GM23338 (cell line): ENCODE results near the gene ELMO2. TPM values are rescaled to one million over a fixed set of nuclear protein-coding genes. Genes with fewer than 3 reads are reported as not detected.
A peak's percentile ranks its signal among the peaks of the same experiment; 100 is the strongest.

Experiments used
- ATAC-seq: fragments of 200-7000 bp; cut with Tn5 transposase; 3 replicates; pipeline ENCODE4 v1.9.1; 2020
- DNase-seq: peaks from one replicate; pipeline ENCODE4 v3.0.0-alpha.2; 2015; ENCODE audit warnings: low spot score
- H2AFZ ChIP-seq: fragments of 200-600 bp; sonication (generic); 2 replicates; pipeline ENCODE4 v1.8.0; 2016; ENCODE audit warnings: antibody characterized with exemption, mild to moderate bottlenecking, moderate library complexity
- H3F3A ChIP-seq: fragments of 200-600 bp; sonication (generic); replicated peaks from 2 replicates; pipeline ENCODE4 v1.8.0; 2017; ENCODE audit warnings: antibody characterized with exemption, mixed run types, low read depth
- H3K27ac ChIP-seq: fragments of 200-600 bp; sonication (generic); 2 replicates; pipeline ENCODE4 v1.6.1; 2016; ENCODE audit warnings: low read depth
- H3K27me3 ChIP-seq: fragments of 200-600 bp; sonication (generic); 2 replicates; pipeline ENCODE4 v1.8.0; 2016; ENCODE audit warnings: mild to moderate bottlenecking, mixed run types, moderate library complexity; ENCODE audit not compliant: insufficient read depth
- H3K36me3 ChIP-seq: fragments of 200-600 bp; sonication (generic); 2 replicates; pipeline ENCODE4 v1.8.0; 2016; ENCODE audit warnings: mild to moderate bottlenecking; ENCODE audit not compliant: insufficient read depth
- H3K4me1 ChIP-seq: fragments of 200-600 bp; sonication (generic); 2 replicates; pipeline ENCODE4 v1.8.0; 2016; ENCODE audit warnings: mild to moderate bottlenecking, moderate library complexity; ENCODE audit not compliant: insufficient read depth
- H3K4me2 ChIP-seq: fragments of 200-600 bp; sonication (generic); 2 replicates; pipeline ENCODE4 v1.7.1; 2017; ENCODE audit warnings: mixed run types
- H3K4me3 ChIP-seq: fragments of 200-600 bp; sonication (generic); 2 replicates; pipeline ENCODE4 v1.6.1; 2016; ENCODE audit warnings: mixed run types
- H3K79me2 ChIP-seq: fragments of 200-600 bp; sonication (generic); replicated peaks from 2 replicates; pipeline ENCODE4 v1.8.0; 2017; ENCODE audit warnings: mild to moderate bottlenecking; ENCODE audit not compliant: insufficient read depth
- H3K9me2 ChIP-seq: fragments of 200-600 bp; sonication (generic); 2 replicates; pipeline ENCODE4 v1.8.0; 2017; ENCODE audit not compliant: insufficient read depth
- H4K20me1 ChIP-seq: fragments of 200-600 bp; sonication (generic); replicated peaks from 2 replicates; pipeline ENCODE4 v1.8.0; 2017; ENCODE audit warnings: mild to moderate bottlenecking; ENCODE audit not compliant: insufficient read depth
- H3K27ac Mint-ChIP-seq: 2 replicates; pipeline ENCODE4 v1.8.0; 2020; ENCODE audit warnings: inconsistent platforms, mild to moderate bottlenecking, moderate library complexity, mixed read lengths
- H3K27me3 Mint-ChIP-seq: 3 replicates; pipeline ENCODE4 v1.8.0; 2022; ENCODE audit warnings: low read depth, mild to moderate bottlenecking, moderate library complexity, mixed read lengths, inconsistent platforms; ENCODE audit not compliant: insufficient read depth, poor library complexity
- H3K36me3 Mint-ChIP-seq: 3 replicates; pipeline ENCODE4 v1.8.0; 2021; ENCODE audit warnings: low read depth, mild to moderate bottlenecking, inconsistent platforms, moderate library complexity, mixed read lengths
- H3K4me1 Mint-ChIP-seq: 3 replicates; pipeline ENCODE4 v1.8.0; 2020; ENCODE audit warnings: mild to moderate bottlenecking, inconsistent platforms, mixed read lengths
- H3K4me3 Mint-ChIP-seq: 3 replicates; pipeline ENCODE4 v1.8.0; 2021; ENCODE audit warnings: moderate library complexity, mild to moderate bottlenecking, inconsistent platforms, mixed read lengths
- H3K9me3 Mint-ChIP-seq: 3 replicates; pipeline ENCODE4 v1.8.0; 2020; ENCODE audit warnings: moderate library complexity, mild to moderate bottlenecking, inconsistent platforms, mixed read lengths
- CREB1 ChIP-seq: fragments of 250-450 bp; sonication (Bioruptor Pico); IDR thresholded peaks from 2 replicates; pipeline ENCODE4 v1.5.0; 2020; ENCODE audit warnings: low read depth, mild to moderate bottlenecking, moderate library complexity
- CTCF ChIP-seq, 2 experiments: fragments of 200-600 bp in 1 of 2; sonication (generic) in 1 of 2; conservative IDR thresholded peaks; 2 replicates each; pipeline versions ENCODE4 v1.5.1 to v1.6.1; 2016 to 2017; ENCODE audit warnings: antibody characterized with exemption in 2 of 2, low read depth in 2 of 2, mild to moderate bottlenecking in 2 of 2, moderate library complexity in 1 of 2
- EZH2 ChIP-seq: fragments of 200-600 bp; sonication (generic); IDR thresholded peaks from one replicate; pipeline ENCODE4 v1.8.0; 2017; ENCODE audit warnings: antibody characterized with exemption, mild to moderate bottlenecking, low read depth; ENCODE audit not compliant: unreplicated experiment
- EZH2phosphoT487 ChIP-seq: fragments of 200-600 bp; sonication (generic); IDR thresholded peaks from one replicate; pipeline ENCODE4 v1.8.1; 2018; ENCODE audit warnings: antibody characterized with exemption; ENCODE audit not compliant: unreplicated experiment
- JUNB ChIP-seq: IDR thresholded peaks from one replicate; pipeline ENCODE4 v1.6.1; 2016; ENCODE audit warnings: antibody characterized with exemption; ENCODE audit not compliant: unreplicated experiment
- POLR2AphosphoS5 ChIP-seq: IDR thresholded peaks from 2 replicates; pipeline ENCODE4 v1.6.1; 2016; ENCODE audit warnings: antibody characterized with exemption, low read depth
- REST ChIP-seq: IDR thresholded peaks from one replicate; pipeline ENCODE4 v1.6.1; 2018; ENCODE audit warnings: antibody characterized with exemption; ENCODE audit not compliant: unreplicated experiment
- ZNF114 ChIP-seq: fragments of 250-450 bp; sonication (Bioruptor Pico); IDR thresholded peaks from 2 replicates; pipeline ENCODE4 v1.5.0; 2020; ENCODE audit warnings: mild to moderate bottlenecking, moderate library complexity
- polyA plus RNA-seq: library from polyadenylated mRNA; unstranded; fragments of >200 nt; fragmentation: Nextera tagmentation; extraction: Ambion mirVana; gene quantifications from 2 replicates; pipeline ENCODE4 v1.2.1, GENCODE V29; 2016
- total RNA-seq: library from RNA; depleted of rRNA; stranded (reverse); fragments of >200 nt; shearing (Covaris generic); gene quantifications from 2 replicates; pipeline ENCODE4 v1.2.3, GENCODE V29; 2014
- TF ChIP-seq, protein P1 (sequence below): IDR thresholded peaks from 2 replicates; pipeline ENCODE4 v1.6.1; 2016; ENCODE audit warnings: antibody characterized with exemption

Gene ELMO2
- total and polyA plus RNA-seq, 2 experiments from 2014 or later, result 15.1 to 44.1 TPM

- Histone ChIP-seq H3K36me3 (no peaks in the 10 kb centered on the region), H2AFZ (no peak overlapping the region), H3K4me2 (no peak overlapping the region), H3K4me1 (peaks cover 28% of the 10 kb centered on the region), H3K79me2 (peaks cover 57% of the 10 kb centered on the region), H3K4me3 (no peak overlapping the region), H3K9me2 (no peaks in the 10 kb centered on the region), H4K20me1 (peaks cover 26% of the 10 kb centered on the region), H3K27ac (no peak overlapping the region), H3K27me3 (0 out of 2 replicates have a peak, but pooled peaks cover 1% of the 10 kb centered on the region), H3F3A (no peaks in the 10 kb centered on the region)
- Mint-ChIP-seq H3K4me3 (no peak overlapping the region), H3K4me1 (peaks cover 32% of the 10 kb centered on the region), H3K27me3 (peaks cover 7% of the 10 kb centered on the region), H3K9me3 (no peaks in the 10 kb centered on the region), H3K27ac (no peak overlapping the region; the same call in 1 of the 2 replicates), H3K36me3 (peaks cover 4% of the 10 kb centered on the region; the same call in 2 of the 3 replicates)
- ATAC-seq, result no peak
- DNase-seq, result no peak
- TF ChIP-seq CTCF (conservative IDR thresholded peaks at IDR 0.05; ENCODE audit: low read depth in 2 of 2) (no peak), EZH2 (no peak), EZH2phosphoT487 (no peak), POLR2AphosphoS5 (no peak)
Observed at GRCh38 chr20:46402331-46402811, 4.0 kb downstream of the ELMO2 start.

GRCh38 chr20:46401478-46401860, 4.9 kb downstream of the ELMO2 start:
- no peak for DNase-seq
- no peak overlapping the region for H3K4me3 Mint-ChIP-seq
- Histone ChIP-seq H3F3A (no peaks in the 10 kb centered on the region), H3K36me3 (no peaks in the 10 kb centered on the region), H3K4me1 (peaks cover 25% of the 10 kb centered on the region), H3K4me2 (peak overlapping the region; percentile 40), H3K4me3 (no peak overlapping the region), H2AFZ (no peak overlapping the region), H3K9me2 (no peaks in the 10 kb centered on the region), H3K27ac (0 out of 2 replicates have a peak overlapping the region, but pooled peaks have one; percentile 65), H3K79me2 (peaks cover 58% of the 10 kb centered on the region), H3K27me3 (no peaks in the 10 kb centered on the region), H4K20me1 (peaks cover 26% of the 10 kb centered on the region)
- no peak for ATAC-seq
- H3K4me1 Mint-ChIP-seq, result peaks cover 29% of the 10 kb centered on the region
- H3K36me3 Mint-ChIP-seq, result peaks cover 4% of the 10 kb centered on the region; the same call in 2 of the 3 replicates
- H3K9me3 Mint-ChIP-seq, result no peaks in the 10 kb centered on the region
- peaks cover 3% of the 10 kb centered on the region for H3K27me3 Mint-ChIP-seq
- H3K27ac Mint-ChIP-seq, result peak overlapping the region; percentile 42
- TF ChIP-seq JUNB (no peak), POLR2AphosphoS5 (no peak), ZNF114 (no peak), CREB1 (no peak), REST (no peak), EZH2phosphoT487 (no peak), EZH2 (no peak)
- TF ChIP-seq, protein P1, sequence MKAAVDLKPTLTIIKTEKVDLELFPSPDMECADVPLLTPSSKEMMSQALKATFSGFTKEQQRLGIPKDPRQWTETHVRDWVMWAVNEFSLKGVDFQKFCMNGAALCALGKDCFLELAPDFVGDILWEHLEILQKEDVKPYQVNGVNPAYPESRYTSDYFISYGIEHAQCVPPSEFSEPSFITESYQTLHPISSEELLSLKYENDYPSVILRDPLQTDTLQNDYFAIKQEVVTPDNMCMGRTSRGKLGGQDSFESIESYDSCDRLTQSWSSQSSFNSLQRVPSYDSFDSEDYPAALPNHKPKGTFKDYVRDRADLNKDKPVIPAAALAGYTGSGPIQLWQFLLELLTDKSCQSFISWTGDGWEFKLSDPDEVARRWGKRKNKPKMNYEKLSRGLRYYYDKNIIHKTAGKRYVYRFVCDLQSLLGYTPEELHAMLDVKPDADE, result no peak
